ENCODE results near the gene CCDC190.

DNA sequence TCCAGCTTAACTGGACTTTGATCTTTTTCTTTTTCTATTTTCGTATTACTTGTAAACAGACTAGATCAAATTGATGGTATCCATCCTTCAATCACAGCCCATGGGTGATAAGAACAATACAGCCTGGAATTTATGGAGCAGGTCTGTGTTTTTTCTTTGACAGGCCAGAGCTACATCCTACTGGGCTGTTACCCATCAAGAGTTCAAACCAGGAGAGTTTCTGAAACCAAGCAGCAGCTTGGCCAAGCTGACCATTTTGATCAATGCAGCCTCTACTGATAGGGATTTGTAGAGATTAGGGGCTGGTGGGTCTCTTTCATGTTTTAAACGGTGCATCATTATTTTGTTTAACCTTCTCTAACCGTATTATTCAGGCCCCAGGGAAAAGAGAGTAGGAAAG, 24.3 kb upstream of the CCDC190 start:
- TF ChIP-seq EZH2phosphoT487 (conservative IDR thresholded peaks at IDR 0.05; ENCODE audit: low read length) = no peak
- TF ChIP-seq, protein P1, sequence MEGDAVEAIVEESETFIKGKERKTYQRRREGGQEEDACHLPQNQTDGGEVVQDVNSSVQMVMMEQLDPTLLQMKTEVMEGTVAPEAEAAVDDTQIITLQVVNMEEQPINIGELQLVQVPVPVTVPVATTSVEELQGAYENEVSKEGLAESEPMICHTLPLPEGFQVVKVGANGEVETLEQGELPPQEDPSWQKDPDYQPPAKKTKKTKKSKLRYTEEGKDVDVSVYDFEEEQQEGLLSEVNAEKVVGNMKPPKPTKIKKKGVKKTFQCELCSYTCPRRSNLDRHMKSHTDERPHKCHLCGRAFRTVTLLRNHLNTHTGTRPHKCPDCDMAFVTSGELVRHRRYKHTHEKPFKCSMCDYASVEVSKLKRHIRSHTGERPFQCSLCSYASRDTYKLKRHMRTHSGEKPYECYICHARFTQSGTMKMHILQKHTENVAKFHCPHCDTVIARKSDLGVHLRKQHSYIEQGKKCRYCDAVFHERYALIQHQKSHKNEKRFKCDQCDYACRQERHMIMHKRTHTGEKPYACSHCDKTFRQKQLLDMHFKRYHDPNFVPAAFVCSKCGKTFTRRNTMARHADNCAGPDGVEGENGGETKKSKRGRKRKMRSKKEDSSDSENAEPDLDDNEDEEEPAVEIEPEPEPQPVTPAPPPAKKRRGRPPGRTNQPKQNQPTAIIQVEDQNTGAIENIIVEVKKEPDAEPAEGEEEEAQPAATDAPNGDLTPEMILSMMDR (IDR thresholded peaks at IDR 0.05; ENCODE audit: insufficient read depth, low read length, poor library complexity, severe bottlenecking) = no peak

Measured in SU-DHL-6 (cell line).